ENCODE results near the gene MUC6. TPM values are rescaled to one million over a fixed set of nuclear protein-coding genes. Genes with fewer than 3 reads are reported as not detected.

The MUC6 gene
- total and polyA plus RNA-seq, 3 donors from 2014 or later, result 0.16 to 1.5 (median 0.19) TPM

DNA sequence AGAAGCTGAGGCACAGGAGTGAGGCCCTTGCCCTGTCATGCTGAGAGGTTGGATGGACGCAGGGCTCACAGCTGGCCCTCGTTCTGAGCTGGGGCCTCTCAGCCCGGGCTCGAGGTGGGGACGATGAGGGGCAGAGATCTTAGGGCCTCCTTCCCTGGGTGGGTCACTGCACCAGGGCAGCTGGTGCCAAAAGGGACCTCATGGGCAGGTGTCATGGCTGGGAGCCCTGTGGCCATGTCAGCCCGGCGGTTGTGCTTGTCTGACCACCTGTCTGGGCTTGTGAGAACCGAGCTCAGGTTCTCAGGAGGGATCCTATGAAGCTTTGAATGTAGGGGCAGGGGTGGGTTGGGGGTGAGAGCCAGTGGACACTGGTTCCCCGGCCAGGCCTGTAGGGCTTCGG lies 1.8 kb upstream of the MUC6 start:
- WGBS, 2 donors, result 86 to 89% methylated on average over 9 to 10 of the region's 10 CpGs
- Histone ChIP-seq H3K4me1 (no peaks in the 10 kb centered on the region), H3K36me3 (ENCODE audit: low read depth, missing control alignments) (no peaks in the 10 kb centered on the region), H3K9me3 (no peaks in the 10 kb centered on the region), H3K27me3 (no peaks in the 10 kb centered on the region), H3K4me3 (no peak overlapping the region), H3K27ac (no peak overlapping the region)
- TF ChIP-seq, protein P1, sequence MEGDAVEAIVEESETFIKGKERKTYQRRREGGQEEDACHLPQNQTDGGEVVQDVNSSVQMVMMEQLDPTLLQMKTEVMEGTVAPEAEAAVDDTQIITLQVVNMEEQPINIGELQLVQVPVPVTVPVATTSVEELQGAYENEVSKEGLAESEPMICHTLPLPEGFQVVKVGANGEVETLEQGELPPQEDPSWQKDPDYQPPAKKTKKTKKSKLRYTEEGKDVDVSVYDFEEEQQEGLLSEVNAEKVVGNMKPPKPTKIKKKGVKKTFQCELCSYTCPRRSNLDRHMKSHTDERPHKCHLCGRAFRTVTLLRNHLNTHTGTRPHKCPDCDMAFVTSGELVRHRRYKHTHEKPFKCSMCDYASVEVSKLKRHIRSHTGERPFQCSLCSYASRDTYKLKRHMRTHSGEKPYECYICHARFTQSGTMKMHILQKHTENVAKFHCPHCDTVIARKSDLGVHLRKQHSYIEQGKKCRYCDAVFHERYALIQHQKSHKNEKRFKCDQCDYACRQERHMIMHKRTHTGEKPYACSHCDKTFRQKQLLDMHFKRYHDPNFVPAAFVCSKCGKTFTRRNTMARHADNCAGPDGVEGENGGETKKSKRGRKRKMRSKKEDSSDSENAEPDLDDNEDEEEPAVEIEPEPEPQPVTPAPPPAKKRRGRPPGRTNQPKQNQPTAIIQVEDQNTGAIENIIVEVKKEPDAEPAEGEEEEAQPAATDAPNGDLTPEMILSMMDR (IDR thresholded peaks at IDR 0.05), result no peak
- TF ChIP-seq POLR2A (IDR thresholded peaks at IDR 0.05), result no peak
- intact Hi-C loops (cut with DNase I; ENCODE audit: low total_unique reads), result no loop called here
- DNase-seq, result no peak

DNA sequence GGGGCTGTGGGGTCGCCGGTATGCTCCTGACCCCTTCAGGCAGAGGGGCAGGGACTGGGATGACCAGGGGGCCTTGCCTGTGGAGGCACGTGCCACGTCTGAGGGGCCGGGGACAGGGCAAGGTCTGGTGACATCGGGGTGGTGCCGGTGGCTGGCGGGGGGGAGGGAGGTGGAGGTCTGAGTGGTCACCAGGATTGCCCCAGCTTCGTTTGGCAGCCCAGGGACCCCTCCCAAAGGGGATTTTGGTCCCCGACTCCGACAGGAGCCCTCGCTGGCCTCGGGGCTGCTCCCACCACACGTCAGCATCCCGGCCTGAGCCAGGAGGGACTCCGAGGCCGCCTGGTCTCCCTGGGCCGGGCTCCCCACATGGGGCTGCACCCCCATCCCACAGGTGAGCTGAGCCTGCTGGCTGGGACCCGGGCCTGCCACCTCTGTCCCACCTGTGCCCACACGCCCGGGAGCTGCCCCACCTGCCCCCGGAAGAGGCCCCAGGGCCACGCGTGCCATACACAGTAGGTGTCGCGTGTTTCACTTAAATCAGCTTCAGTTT lies 1.1 kb upstream of the MUC6 start:
- no peak for TF ChIP-seq POLR2A (IDR thresholded peaks at IDR 0.05)
- TF ChIP-seq, protein P1 (IDR thresholded peaks at IDR 0.05), result no peak
- no peaks in the 10 kb centered on the region for H3K27me3 ChIP-seq
- no peak overlapping the region for H3K27ac ChIP-seq
- DNase-seq, result no peak
- no peaks in the 10 kb centered on the region for H3K4me1 ChIP-seq
- no peak overlapping the region for H3K4me3 ChIP-seq
- no peaks in the 10 kb centered on the region for H3K36me3 ChIP-seq (ENCODE audit: low read depth, missing control alignments)
- intact Hi-C loops (cut with DNase I; ENCODE audit: low total_unique reads), result no loop called here
- no peaks in the 10 kb centered on the region for H3K9me3 ChIP-seq
- WGBS, 2 donors, result 78 to 87% methylated on average over 7 to 26 of the region's 26 CpGs

DNA sequence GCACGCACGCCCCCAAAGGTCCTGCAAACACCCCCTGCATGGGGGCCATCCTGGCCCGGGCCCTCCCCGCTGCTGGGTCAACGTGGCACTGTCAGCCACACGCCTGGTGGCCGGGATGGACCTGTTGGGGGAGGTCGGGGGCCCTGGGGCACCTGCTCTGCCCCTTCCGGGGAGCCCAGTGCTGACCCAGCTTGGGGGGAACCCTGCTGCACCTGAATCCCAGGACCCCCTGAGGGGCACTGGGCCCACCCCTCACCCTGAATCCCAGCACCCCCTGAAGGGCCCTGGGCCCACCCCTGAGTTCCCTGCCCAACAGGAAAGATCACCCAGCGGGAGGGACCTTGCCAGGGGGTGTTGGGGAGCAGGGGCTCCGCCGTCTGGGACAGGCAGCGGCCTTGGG lies 413 bp upstream of the MUC6 start:
- H3K27ac ChIP-seq, result no peak overlapping the region
- no peak for DNase-seq
- TF ChIP-seq, protein P1 (IDR thresholded peaks at IDR 0.05), result no peak
- TF ChIP-seq POLR2A (IDR thresholded peaks at IDR 0.05), result no peak
- no peaks in the 10 kb centered on the region for H3K9me3 ChIP-seq
- H3K4me1 ChIP-seq, result no peaks in the 10 kb centered on the region
- intact Hi-C loops (cut with DNase I; ENCODE audit: low total_unique reads), result no loop called here
- WGBS, 2 donors, result 69% methylated on average over 13 of the region's 13 CpGs; no CpG with 5 or more reads in 1 of the 2 donors
- no peaks in the 10 kb centered on the region for H3K27me3 ChIP-seq
- no peaks in the 10 kb centered on the region for H3K36me3 ChIP-seq (ENCODE audit: low read depth, missing control alignments)
- H3K4me3 ChIP-seq, result no peak overlapping the region

DNA sequence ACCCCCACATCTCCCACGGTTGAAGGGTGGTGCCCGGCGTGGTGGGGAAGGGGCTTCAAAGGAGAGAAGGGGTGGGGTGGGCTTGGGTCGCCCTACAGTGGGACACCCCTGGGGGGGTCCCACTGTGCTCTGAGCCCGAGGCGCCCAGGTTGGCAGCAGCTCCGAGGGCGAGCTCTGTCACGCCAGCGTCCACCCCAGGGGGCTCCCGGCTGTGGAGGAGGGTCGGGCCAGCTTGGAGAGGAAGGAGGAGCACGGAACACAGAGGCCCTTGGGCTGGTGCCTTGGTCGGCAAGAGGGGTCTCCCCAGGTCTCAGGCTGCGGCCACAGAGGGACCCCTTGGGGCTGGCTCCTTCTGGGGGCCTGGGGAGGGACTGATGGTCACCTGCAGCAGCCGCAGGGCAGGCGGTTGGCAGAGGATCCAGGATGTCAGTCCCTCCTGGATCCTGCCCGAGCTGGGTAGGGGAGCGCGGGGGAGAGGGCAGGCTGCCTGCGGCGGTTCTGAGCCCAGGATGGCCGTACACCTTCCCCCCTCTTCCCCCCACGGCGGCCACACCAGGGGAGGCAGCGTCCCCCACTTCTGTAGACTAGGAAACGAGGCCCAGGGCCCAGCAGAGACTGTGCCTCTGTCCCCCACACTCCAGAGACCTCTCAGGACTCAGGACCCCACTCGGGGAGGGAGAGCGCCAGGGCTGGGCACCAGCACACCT lies 788 bp downstream of the MUC6 start:
- no peaks in the 10 kb centered on the region for H3K36me3 ChIP-seq (ENCODE audit: low read depth, missing control alignments)
- TF ChIP-seq POLR2A (IDR thresholded peaks at IDR 0.05), result no peak
- intact Hi-C loops (cut with DNase I; ENCODE audit: low total_unique reads), result no loop called here
- no peak for DNase-seq
- H3K9me3 ChIP-seq, result no peaks in the 10 kb centered on the region
- no peaks in the 10 kb centered on the region for H3K27me3 ChIP-seq
- H3K4me1 ChIP-seq, result no peaks in the 10 kb centered on the region
- no peak overlapping the region for H3K4me3 ChIP-seq
- H3K27ac ChIP-seq, result no peak overlapping the region
- 71 to 81% methylated on average over 14 to 26 of the region's 29 CpGs for WGBS, 2 donors

DNA sequence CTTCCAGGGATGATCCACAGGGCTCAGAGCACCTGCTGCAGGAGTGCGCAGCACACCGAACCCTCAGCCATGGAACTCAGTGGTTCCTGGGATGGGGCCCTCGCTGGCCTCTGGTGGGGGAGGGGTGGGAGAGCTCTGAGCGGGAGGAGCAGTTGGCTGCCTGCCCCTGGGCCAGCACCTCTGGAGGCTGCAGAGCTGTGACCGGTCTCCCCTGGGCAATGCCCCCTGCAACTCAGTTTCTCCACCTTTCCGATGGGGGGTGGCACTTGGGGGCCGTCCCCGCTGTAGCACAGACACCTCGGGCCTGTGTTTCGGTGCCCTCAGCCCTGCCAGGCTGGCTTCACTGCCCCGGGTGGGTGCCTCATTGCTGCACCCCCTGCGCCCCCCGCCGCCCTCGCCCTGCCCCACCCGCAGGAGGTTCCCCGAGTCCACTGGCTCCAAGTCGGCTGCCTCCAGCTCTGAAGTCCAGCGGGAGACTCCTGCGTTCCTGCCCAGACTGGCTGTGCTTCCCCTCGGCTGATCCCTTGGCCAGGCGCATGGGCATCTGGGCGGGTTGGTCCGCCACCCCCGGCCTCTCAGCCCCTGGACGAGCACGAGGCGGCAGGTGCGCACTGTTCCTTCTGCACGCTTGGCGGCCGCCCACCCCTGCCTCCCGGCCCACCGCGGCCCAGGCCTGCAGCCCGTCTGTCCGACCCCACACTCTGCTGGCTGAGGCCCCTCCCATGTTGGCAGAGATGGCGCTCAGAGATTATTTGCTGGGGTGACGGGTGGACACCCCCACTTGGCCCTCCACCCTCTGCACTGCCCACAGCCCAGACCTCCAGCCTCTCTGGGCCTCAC lies 1.8 kb downstream of the MUC6 start:
- H3K9me3 ChIP-seq, result no peaks in the 10 kb centered on the region
- WGBS, 2 donors, result 73 to 80% methylated on average over 19 to 37 of the region's 39 CpGs

More for the DNA sequence above, 1.8 kb downstream of the MUC6 start:
- no peak overlapping the region for H3K4me3 ChIP-seq
- H3K36me3 ChIP-seq (ENCODE audit: low read depth, missing control alignments), result no peaks in the 10 kb centered on the region
- intact Hi-C loops (cut with DNase I; ENCODE audit: low total_unique reads), result no loop called here
- no peak for TF ChIP-seq POLR2A (IDR thresholded peaks at IDR 0.05)
- TF ChIP-seq, protein P1 (IDR thresholded peaks at IDR 0.05), result no peak
- no peaks in the 10 kb centered on the region for H3K4me1 ChIP-seq
- H3K27ac ChIP-seq, result no peak overlapping the region
- no peaks in the 10 kb centered on the region for H3K27me3 ChIP-seq
- no peak for DNase-seq

Measured in testis (tissue), 3 donors.